ENCODE measurements around the gene SAMD4B. TPM values are rescaled to one million over a fixed set of nuclear protein-coding genes. Genes with fewer than 3 reads are reported as not detected.
A peak's percentile ranks its signal among the peaks of the same experiment; 100 is the strongest.
"Not testable (repeated sequence)": the region's sequence is repeated elsewhere in the genome, so short reads cannot be mapped to it uniquely, and the experiment has no call there.

Gene SAMD4B
- total RNA-seq, 2 donors from 2014 or later: 52.8 to 75.1 TPM

GRCh38 chr19:39356647-39357046, 14.4 kb downstream of the SAMD4B start:
- no peak for ATAC-seq (replicated peaks)
- H3K4me3 Mint-ChIP-seq: no peak overlapping the region
- H3K9me3 Mint-ChIP-seq: no peaks in the 10 kb centered on the region
- H3K27me3 Mint-ChIP-seq: no peaks in the 10 kb centered on the region
- H3K36me3 Mint-ChIP-seq (ENCODE audit: low read depth): peaks cover 92% of the 10 kb centered on the region
- H3K4me1 Mint-ChIP-seq: peaks cover 4% of the 10 kb centered on the region
- no peak overlapping the region for H3K27ac Mint-ChIP-seq

DNA sequence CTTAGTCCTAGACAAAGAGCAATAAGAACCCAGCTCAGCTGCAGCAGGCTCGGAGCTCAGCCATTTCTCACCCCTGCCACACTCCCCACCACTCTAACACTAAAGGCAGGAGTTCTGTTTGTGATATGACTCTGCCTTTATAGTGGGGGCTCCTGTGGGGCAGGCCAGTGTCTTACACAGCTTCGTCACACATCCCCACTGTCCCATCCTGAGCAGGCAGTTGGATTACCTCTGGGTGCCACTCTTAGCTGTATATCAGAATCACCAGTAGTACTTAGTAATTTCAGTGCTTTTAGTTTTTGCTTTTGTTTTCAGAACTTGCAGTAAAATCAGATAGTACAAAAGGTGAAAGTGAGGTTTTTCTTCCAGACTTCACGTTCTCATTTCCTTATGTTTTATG, 16.8 kb downstream of the SAMD4B start:
- Mint-ChIP-seq H3K27me3 (no peaks in the 10 kb centered on the region), H3K9me3 (no peaks in the 10 kb centered on the region), H3K27ac (no peak overlapping the region), H3K36me3 (ENCODE audit: low read depth) (peaks cover 93% of the 10 kb centered on the region), H3K4me1 (peaks cover 5% of the 10 kb centered on the region), H3K4me3 (no peak overlapping the region)
- peak; percentile 32 for ATAC-seq (replicated peaks)

DNA sequence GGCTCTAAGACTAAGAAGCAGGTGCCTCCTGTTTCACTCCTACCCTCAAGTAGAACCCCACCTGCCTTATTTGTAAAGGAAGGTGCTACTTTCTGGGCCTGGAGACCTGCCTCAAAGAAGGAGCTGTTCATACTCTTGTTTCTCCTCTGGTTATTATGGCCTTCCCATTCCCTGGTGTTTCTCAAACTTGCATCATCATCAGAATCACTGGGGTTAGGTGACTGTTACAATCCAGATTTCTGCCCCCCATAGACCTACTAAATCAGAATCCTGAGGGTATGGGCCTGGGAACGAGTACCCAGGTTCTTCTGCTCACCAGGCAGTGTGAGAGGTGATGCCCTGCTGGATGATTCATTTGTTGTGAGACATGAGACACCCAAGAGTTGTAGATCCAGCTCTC, 18.4 kb downstream of the SAMD4B start:
- Mint-ChIP-seq H3K9me3 (no peaks in the 10 kb centered on the region), H3K4me3 (no peak overlapping the region), H3K4me1 (peaks cover 4% of the 10 kb centered on the region), H3K27me3 (no peaks in the 10 kb centered on the region), H3K36me3 (ENCODE audit: low read depth) (peaks cover 92% of the 10 kb centered on the region), H3K27ac (no peak overlapping the region)
- no peak for ATAC-seq (replicated peaks)

DNA sequence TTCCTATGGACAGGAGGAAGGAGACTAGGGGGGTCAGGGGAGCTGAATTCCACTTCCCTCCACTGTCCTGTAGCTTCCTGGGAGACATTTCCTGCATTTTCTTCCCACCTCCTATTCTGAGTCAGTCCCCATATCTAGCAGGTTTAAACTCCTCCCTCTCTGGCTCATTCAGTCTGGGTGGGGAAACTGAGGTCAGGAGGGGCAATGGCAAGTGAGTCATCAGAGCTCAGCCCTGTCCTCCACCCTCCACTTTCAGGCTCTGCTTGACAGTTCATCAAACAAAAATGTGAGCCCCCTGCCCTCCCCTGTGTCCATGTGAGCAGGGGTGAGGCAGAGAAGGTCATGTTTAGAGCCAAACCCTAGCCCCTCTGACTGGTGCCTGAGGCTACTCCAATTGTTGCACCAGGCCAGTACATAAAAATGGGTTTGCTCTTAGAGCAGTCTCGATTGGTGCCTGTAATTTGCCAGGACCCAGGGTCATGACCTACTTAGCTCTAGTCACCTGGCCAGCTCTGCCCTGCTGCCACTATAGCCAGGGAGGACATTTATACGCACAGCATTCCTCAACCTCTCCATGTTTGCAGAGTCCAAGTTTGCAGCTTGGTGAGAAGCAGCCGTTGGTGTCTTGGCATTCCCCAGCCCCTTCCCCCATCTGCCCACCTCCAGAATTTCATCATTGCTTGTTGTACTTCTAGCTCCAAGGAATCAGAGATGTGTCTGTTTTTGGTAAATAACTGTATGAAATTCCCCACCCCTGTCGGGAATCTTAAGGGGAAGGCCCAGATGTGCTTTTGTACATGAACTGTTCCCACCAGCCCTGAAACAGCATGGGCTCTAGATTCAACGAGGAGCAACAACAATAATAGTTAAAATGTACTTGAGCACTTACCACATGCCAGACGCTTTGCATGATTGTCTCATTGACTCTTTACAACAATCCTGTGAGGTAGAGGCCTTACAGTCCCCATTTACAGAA, 20.7 kb downstream of the SAMD4B start:
- Mint-ChIP-seq H3K4me1 (peaks cover 4% of the 10 kb centered on the region), H3K4me3 (no peak overlapping the region), H3K36me3 (ENCODE audit: low read depth) (peaks cover 78% of the 10 kb centered on the region), H3K9me3 (no peaks in the 10 kb centered on the region), H3K27me3 (no peaks in the 10 kb centered on the region), H3K27ac (peak overlapping the region; percentile 72)
- no peak for ATAC-seq (replicated peaks)

- Mint-ChIP-seq H3K4me1 (peaks cover 4% of the 10 kb centered on the region), H3K27me3 (no peaks in the 10 kb centered on the region), H3K36me3 (ENCODE audit: low read depth) (peaks cover 78% of the 10 kb centered on the region), H3K9me3 (no peaks in the 10 kb centered on the region), H3K27ac (peak overlapping the region; percentile 72), H3K4me3 (no peak overlapping the region)
- peak; percentile 60 for ATAC-seq (replicated peaks)
Measured at GRCh38 chr19:39363901-39364457, 21.8 kb downstream of the SAMD4B start.

- Mint-ChIP-seq H3K36me3 (ENCODE audit: low read depth) (peaks cover 78% of the 10 kb centered on the region), H3K9me3 (no peaks in the 10 kb centered on the region), H3K4me1 (peaks cover 4% of the 10 kb centered on the region), H3K27me3 (no peaks in the 10 kb centered on the region), H3K27ac (peak overlapping the region; percentile 62), H3K4me3 (no peak overlapping the region)
- no peak for ATAC-seq (replicated peaks)
Measured at GRCh38 chr19:39365531-39365930, 23.3 kb downstream of the SAMD4B start.

- H3K9me3 Mint-ChIP-seq: no peaks in the 10 kb centered on the region
- ATAC-seq (replicated peaks): no peak
- no peaks in the 10 kb centered on the region for H3K4me1 Mint-ChIP-seq
- H3K4me3 Mint-ChIP-seq: no peak overlapping the region
- H3K27ac Mint-ChIP-seq: no peak overlapping the region
- peaks cover 80% of the 10 kb centered on the region for H3K36me3 Mint-ChIP-seq (ENCODE audit: low read depth)
- no peaks in the 10 kb centered on the region for H3K27me3 Mint-ChIP-seq
Measured at GRCh38 chr19:39369200-39369599, 27.0 kb downstream of the SAMD4B start.

DNA sequence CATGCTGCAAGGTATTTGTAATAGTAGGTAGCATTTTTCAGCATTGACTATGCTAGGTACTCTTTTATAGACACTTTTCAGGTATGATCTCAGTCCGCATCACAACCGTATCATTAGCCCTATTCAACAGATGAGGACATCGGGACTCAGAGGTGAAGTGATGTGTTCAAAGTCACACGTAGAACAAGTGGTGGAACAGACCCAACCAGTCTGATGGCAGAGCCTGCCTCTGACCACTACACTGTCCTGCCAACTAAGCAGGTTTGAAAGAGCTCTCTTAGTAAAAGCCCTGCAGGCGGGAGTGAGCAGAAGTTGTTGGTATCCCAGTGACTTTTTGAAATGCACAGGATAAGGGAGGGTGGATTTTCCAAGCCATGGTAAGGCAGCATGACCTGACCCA, 28.5 kb downstream of the SAMD4B start:
- Mint-ChIP-seq H3K4me3 (no peak overlapping the region), H3K4me1 (no peaks in the 10 kb centered on the region), H3K36me3 (ENCODE audit: low read depth) (peaks cover 81% of the 10 kb centered on the region), H3K9me3 (no peaks in the 10 kb centered on the region), H3K27ac (peak overlapping the region; percentile 11), H3K27me3 (no peaks in the 10 kb centered on the region)
- no peak for ATAC-seq (replicated peaks)

- Mint-ChIP-seq H3K36me3 (ENCODE audit: low read depth) (peaks cover 92% of the 10 kb centered on the region), H3K4me1 (peaks cover 5% of the 10 kb centered on the region), H3K9me3 (no peaks in the 10 kb centered on the region), H3K27me3 (no peaks in the 10 kb centered on the region), H3K4me3 (no peak overlapping the region), H3K27ac (peak overlapping the region; percentile 11)
- no peak for ATAC-seq (replicated peaks)
Measured at GRCh38 chr19:39372047-39372802, 30.0 kb downstream of the SAMD4B start.

GRCh38 chr19:39372941-39373340, 30.7 kb downstream of the SAMD4B start:
- peaks cover 95% of the 10 kb centered on the region for H3K36me3 Mint-ChIP-seq (ENCODE audit: low read depth)
- H3K4me3 Mint-ChIP-seq: no peak overlapping the region
- H3K4me1 Mint-ChIP-seq: peaks cover 5% of the 10 kb centered on the region
- H3K27ac Mint-ChIP-seq: no peak overlapping the region
- H3K9me3 Mint-ChIP-seq: no peaks in the 10 kb centered on the region
- no peaks in the 10 kb centered on the region for H3K27me3 Mint-ChIP-seq
- ATAC-seq (replicated peaks): no peak

DNA sequence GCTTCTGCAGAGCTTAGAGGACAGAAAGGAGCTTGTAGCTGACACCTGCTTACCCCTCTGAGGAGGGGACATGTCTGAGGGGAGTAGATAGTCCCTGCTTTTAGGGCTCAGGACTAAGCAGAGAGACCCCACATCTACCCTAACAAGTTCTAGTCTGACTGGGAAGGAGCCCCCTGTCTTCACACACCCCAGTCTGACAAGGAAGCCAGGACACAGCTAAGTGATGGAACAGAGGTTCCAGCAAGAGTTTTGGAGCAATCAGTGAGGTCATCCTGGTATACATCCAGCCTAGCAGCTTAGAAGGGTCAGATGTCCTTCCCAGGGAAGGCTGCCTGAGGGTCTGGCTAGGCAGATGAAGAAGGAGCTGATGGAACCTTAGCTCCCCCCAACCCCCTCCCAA, 33.7 kb downstream of the SAMD4B start:
- no peak overlapping the region for H3K4me3 Mint-ChIP-seq
- no peaks in the 10 kb centered on the region for H3K9me3 Mint-ChIP-seq
- no peak for ATAC-seq (replicated peaks)
- H3K4me1 Mint-ChIP-seq: peaks cover 5% of the 10 kb centered on the region
- H3K27me3 Mint-ChIP-seq: no peaks in the 10 kb centered on the region
- H3K36me3 Mint-ChIP-seq (ENCODE audit: low read depth): peaks cover 93% of the 10 kb centered on the region
- no peak overlapping the region for H3K27ac Mint-ChIP-seq

- no peak for ATAC-seq (replicated peaks)
- Mint-ChIP-seq H3K4me3 (no peak overlapping the region), H3K36me3 (ENCODE audit: low read depth) (peaks cover 93% of the 10 kb centered on the region), H3K27ac (peak overlapping the region; percentile 37), H3K9me3 (no peaks in the 10 kb centered on the region), H3K4me1 (peaks cover 11% of the 10 kb centered on the region), H3K27me3 (no peaks in the 10 kb centered on the region)
Measured at GRCh38 chr19:39377373-39378362, 35.4 kb downstream of the SAMD4B start.

- not testable (repeated sequence) for ATAC-seq (replicated peaks); H3K4me3 Mint-ChIP-seq; H3K27me3 Mint-ChIP-seq; H3K9me3 Mint-ChIP-seq
- Mint-ChIP-seq H3K27ac (peak overlapping the region; percentile 37), H3K36me3 (ENCODE audit: low read depth) (peaks cover 98% of the 10 kb centered on the region), H3K4me1 (peaks cover 11% of the 10 kb centered on the region)
Measured at GRCh38 chr19:39379366-39379765, 37.1 kb downstream of the SAMD4B start.
